CD4-positive, alpha-beta T cell treated with Interleukin-2 at 100 ng/mL for 4 hours (primary cell): ENCODE measurements around the gene DIPK1A.
A peak's percentile ranks its signal among the peaks of the same experiment; 100 is the strongest.

Experiments used
- DNase-seq: peaks from one replicate; pipeline ENCODE4 v3.0.0-alpha.2; 2020; ENCODE audit warnings: low spot score

DIPK1A gene

DNA sequence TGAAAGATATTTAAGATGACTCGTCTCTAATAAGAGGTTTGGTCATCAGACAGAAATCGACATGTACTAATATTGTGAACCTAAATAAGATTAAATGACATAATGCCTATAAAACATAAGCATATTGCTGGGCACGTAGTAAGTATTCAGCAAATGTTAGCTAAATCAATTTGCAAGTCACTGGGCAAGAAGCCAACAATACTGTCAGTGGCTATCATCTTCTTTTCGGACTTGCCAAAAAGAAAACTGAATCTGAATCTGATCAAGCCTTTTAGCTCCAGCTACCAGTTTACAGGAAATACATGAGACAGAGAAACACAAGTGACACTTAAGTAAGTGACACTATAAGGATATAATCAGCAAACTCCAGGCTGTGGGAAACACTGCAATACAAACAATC lies 83.5 kb downstream of the DIPK1A start:
- DNase-seq: peak; percentile 42

DNA sequence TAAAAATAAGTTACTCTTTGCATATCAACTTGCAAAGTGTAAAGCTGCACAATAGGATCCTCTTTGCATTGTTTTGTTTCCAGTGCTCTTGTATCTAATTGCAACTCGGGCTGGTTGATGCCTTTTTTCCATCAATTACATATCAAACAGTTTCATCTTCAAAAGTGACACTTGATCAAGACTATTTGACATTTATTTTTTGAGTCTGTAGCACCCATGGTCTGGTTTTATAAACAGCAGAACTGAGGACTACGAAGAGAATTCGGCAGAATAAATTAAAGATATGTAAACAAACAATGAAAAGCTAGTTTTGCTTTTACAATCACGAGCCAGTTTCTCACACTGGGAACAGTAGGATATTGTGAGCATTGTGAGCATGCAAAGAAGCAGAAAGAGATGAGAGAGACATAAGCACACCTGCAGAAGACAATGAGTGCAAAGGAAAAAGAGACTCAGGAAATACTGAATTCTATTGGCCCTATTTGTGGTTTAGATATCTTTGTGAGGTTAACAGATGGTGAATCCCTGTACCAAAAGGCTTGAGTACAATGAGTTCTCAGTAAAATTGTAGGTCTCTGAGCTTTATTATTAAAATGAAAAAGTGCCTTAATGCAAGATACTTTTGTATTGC lies 84.1 kb downstream of the DIPK1A start:
- no peak for DNase-seq

DNA sequence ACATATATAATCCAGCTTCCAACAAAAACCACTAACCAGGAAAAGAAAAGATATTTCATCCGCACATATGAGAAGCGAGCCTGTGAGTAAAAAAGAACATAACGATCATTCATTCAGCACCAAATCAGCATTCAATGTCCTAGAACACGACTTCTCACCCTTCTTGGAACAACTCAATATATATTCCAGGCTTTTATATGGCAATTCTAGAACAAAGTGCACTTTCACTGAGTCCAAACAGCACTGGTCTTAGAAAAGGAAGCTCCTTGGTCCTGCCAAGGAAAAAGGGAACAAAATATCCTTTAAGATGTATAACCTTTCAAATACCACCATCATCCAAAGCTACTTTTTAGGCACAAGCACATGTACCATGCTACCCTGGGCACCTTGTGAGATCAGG lies 84.9 kb downstream of the DIPK1A start:
- no peak for DNase-seq

DNA sequence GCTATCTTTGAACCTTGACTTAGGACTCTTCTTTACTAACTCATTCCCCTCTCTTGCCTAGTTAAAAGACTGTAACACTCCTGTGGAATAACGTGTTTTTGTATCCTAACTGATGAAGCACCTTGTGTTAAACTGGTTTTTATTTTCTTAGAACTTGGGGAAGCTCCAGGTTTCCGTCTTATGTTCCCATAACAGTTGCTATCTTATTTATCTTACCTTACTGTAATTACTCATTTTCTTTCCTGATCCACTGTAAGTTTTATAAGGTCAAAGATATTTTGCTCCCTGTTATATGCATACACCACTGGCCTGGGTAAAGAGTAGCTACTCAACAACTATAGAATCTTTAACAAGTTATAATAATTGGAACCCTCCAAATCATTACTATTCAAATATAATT lies 86.3 kb downstream of the DIPK1A start:
- no peak for DNase-seq

DNA sequence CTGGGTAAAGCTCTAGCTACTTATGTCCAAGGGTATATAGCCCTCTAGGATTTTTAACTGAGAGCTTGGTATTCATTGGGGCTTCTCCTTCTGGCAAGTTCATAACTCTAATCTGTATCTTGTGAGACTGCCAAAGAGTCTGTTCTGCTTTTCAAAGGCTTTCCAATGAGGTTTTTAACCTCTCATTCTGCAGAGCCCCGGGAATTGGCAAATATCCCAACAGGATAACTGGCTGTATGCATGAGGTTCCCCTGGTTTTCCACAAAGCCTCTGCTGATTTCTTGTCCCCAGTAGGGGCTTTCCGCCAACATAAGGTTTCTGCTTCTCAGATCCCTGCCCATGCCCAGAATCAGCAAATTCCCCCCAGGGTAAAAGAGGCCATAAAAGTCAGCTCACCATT lies 88.5 kb downstream of the DIPK1A start:
- no peak for DNase-seq

DNA sequence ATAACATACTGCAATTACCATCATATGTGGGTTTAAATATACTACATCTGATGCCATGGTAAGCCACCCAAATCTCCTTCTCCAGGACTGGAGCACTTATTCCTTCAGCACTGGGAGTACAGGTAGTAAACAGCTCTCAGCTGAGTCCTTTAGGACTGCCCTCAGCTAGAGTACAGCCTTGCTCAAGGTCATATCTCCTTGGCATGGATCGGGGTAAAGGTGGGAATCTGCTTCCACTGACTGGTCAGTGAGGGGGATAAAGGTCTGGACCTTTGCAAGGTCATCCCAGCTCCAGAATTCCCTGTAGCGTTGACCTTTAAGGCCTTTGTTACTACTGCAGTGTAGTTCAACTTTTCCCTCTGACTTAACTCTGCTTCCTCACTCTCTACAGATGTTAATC lies 90.7 kb downstream of the DIPK1A start:
- DNase-seq: no peak

DNA sequence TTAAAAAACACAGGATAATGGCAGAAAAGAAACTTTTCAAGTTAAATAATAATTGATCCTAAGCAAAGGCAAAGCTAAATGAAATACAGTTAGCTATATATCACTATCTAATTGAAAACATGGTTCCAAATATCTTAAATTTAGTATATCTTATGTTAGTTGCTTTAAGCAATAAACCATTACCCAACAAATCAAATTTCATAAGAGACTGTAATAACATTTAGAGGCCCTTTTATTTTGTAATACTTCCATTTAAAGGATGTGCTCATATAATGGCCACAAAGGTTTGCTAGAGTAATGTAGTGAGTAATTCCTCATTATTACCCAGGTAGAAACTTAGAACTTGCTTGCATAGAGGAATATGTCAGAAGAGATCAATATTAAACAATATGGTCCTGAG lies 97.1 kb downstream of the DIPK1A start:
- no peak for DNase-seq

DNA sequence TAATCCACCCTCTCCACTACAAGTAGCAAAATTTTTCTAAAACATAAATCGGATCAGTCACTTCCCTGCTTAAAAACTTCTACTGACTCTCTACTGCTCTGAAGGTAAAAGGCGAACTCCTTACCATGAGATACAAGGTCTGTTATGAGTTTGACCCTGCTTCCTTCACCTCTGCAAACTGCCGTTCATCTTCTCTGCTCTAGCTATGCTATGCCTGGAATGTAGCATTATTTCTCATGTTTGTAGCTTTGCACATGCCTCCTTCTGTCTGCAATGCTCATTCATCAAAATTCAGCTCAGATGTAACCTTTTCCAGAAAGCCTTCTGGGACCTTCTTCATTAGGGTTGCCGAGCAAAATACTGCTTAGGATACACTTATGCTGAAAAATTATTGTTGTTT lies 98.7 kb downstream of the DIPK1A start:
- no peak for DNase-seq

DNA sequence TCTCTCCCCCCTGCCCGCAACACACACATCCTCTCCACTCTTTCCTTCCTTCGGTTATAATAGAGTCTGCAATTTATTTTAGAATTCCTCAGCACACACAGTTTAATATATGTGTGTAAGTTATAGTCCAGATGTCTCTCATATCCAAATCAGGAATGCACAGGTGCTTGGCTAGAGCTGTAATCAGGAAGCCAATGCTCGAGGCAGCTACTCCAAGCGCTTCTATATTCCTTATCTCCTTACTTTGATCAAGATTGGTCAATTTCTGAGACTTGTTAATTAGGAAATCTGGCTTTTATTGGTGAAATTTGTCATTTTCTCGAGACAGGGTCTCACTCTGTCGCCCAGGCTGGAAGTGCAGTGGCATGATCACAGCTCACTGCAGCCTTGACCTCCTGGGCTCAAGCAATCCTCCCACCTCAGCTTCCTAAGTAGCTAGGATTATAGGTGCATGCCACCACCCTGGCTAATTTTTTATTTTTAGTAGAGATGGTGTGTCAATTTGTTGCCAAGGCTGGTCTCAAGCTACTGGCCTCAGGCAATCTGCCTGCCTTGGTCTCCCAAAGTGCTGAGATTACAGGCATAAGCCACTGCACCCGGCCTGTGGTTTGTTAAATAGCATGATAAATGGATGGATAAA lies 101.7 kb downstream of the DIPK1A start:
- DNase-seq: no peak

DNA sequence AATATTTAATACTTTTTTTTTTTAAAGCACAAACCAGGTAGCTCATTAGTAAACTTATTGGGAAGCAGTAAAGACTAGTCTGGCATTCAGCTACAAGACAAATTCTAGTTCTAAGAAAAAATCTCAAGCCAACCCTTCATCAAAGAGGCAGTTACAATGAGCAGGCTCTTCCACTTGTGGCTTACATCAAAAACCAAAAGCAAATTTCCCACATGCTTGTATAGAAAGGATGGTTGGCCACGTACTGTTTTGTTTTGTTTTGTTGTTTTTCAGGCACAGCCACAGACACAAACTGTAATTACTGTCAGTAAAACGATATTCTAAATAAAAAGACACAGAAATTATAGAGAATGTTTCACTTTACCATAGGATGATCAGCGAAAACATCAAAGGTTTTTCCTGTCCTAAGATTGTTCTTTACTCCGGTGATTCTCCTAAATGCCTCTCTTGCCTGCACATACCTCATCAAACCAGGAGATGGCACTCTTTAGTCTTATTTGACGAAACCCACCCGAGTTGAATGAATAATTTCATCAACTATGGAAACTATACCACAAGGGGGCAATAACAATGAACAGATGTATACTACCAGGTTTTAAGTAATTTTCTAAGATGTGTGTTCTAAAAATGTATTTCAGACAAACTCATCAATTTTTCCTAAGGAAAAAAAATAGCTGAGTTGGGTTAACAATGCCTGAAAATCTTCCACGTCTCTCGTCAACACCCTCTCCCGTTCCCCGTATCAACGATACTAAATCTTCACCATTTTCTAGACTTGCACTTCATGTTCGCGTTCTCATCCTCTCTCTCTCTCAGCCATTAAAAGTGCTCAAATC lies 102.5 kb downstream of the DIPK1A start:
- peak; percentile 88 for DNase-seq

DNA sequence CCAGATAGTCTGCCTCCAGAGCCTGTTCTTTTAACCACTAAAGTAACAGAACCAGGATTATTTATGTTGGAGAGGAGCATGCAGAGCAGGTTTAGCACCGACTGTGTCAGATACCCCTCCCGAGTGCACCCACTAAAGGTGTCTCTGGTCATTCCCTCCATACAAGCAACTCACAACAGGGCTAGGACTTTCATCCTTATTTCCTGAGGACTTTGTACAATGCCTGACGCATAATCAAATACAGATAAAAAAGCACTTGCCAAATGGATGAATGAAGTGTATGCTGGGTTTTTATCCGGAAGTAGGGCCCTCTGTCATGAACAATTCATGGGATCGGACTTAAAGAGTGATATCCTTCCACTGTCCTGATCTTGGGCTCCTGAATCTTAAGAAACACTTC lies 103.4 kb downstream of the DIPK1A start:
- no peak for DNase-seq

DNA sequence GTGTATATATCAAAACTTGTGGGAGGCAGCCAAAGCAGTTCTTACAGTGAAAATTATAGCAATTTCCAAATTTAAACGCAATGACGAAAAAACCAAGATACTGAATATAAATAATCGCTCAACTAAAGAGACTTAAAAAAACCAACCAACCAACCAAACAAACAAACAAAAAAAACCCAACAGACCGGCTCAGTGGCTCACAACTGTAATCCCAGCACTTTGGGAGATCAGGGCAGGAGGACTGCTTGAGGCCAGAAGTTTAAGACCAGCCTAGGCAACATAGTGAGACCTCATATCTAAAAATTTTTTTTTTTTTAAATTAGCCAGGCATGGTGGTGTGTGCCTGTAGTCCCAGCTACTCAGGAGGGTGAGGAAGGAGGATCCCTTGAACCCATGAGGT lies 106.0 kb downstream of the DIPK1A start:
- no peak for DNase-seq

DNA sequence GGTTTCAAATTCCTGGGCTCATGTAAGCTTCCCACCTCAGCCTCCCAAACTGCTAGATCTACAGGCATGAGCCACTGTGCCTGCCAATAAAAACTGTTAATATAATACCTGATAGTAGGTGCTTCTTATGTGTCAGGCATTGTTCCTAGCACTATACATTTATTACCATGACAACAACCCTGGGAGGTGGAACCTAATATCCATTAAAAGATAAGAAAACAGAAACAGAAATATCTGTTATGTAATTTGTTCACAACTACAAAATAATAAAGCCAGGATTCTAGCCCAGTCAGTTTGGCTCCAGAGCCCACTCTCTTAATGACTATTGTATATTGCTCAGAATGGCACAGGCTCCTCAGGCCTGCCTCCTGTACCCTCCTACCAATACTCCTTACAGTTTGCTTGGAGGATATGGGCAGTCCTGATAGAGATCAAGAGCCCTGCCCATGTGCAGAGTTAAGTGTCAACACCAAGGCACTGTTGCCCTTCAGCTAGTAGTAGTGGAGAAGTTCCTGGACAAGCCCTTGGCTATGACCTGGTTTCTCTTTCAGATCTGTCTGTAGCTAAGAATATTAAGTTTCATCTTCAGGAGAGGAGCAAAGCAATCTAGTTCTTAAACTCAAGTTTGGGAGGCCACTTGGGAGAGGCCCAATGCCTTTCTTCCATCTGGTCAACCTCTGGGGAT lies 107.0 kb downstream of the DIPK1A start:
- no peak for DNase-seq

DNA sequence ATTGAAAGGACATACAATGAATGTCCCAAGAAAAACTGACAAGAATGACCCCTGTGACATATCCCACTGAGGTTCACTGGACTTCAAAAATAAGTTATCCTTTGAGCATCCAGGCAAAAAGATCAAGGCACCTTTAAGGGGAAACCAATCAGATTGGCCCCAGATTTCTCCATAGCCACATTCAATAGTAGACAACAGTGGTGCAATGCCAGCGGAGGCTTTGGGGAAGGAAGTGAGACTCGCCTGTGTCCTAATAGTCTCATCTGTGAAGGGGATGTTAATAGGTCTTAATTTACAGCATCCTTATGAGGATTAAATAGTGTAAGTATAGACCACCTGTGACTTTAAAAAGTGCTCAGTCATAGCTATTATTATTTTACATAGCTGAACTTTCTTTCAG lies 108.0 kb downstream of the DIPK1A start:
- no peak for DNase-seq

DNA sequence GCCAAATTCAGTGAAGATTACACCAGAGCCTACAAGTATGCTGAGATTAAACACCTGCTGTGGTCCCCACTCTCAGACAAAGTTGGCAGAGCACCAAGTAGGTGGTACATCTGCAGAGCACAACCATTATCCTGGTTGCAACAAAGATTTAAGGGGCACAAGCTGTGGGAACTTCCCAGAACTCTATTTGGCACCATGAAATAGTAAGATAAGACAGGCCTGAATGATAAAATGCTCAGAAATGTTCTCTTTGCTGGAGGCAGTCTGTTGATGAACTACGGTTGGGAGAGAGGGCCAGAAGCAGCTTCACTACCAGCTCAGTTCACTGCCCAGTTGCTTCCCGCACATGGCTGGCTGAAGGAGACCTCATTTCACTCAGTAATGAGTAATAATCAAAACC lies 109.5 kb downstream of the DIPK1A start:
- no peak for DNase-seq

DNA sequence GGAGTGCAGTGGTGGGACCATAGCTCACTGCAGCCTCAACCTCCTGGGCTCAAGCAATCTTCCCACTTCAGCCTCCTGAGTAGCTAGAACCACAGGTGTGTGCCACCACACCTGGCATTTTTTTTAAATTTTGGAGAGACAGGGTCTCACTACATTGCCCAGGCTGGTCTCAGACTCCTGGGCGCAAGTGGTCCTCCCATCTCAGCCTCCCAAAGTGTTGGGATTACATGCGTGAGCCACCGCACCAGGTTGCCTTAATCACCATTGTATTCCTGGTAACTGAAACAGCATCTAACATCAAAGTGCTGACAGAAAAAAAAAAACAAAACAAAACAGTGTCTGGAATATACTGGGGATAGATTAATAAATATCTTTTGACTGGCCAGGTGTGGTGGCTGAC lies 111.2 kb downstream of the DIPK1A start:
- DNase-seq: no peak

DNA sequence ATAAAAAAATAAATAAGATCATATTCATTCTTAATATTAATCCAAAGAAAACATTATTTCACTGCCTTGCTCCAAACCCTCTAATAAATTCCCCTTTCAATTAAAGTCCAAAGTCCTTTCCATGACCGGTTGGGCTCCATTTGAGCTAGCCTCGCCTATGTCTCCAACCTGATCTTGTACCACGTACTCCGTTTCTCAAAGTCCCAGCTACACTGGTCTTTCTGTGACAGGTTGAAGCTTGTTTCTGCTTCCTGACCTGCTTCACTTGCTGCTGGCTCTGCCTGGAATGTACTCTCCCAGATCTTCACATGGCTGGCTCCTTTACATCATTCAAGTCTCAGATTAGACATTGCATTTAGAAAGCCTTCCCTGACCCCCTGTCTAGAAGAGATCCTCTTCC lies 113.1 kb downstream of the DIPK1A start:
- no peak for DNase-seq

DNA sequence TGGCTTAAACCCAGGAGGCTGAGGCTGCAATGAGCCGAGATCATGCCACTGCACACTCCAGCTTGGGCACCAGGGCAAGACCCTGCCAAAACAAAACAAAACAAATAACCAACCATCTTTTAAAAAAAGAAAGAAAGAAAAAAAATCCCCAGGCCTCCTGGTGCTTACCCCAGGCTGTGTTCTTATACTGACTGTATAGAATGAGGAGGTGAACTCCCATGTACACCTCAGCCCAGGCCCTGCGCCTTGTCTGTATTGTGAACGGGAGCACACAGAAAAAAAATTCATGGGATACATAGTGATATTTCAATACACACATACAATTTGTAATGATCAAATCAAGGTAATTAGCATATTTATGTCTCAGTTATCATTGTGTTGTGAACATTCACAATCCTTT lies 115.4 kb downstream of the DIPK1A start:
- no peak for DNase-seq

DNA sequence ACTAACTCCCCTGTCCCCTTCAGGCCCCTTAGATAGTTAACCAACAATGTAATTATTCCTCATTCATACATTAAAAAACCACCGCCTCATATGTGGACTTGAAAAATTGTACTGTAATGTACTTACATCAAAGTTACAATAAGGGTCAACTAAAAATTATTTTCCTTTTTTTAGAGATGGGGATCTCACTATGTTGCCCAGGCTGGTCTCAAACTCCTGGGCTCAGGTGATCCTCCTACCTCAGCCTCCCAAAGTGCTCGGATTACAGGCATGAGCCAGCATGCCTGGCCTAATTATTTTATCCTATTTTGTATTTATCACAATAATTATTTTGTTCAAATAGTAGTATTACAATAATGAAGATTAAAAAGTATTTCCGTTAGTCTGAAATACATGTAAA lies 116.8 kb downstream of the DIPK1A start:
- no peak for DNase-seq

DNA sequence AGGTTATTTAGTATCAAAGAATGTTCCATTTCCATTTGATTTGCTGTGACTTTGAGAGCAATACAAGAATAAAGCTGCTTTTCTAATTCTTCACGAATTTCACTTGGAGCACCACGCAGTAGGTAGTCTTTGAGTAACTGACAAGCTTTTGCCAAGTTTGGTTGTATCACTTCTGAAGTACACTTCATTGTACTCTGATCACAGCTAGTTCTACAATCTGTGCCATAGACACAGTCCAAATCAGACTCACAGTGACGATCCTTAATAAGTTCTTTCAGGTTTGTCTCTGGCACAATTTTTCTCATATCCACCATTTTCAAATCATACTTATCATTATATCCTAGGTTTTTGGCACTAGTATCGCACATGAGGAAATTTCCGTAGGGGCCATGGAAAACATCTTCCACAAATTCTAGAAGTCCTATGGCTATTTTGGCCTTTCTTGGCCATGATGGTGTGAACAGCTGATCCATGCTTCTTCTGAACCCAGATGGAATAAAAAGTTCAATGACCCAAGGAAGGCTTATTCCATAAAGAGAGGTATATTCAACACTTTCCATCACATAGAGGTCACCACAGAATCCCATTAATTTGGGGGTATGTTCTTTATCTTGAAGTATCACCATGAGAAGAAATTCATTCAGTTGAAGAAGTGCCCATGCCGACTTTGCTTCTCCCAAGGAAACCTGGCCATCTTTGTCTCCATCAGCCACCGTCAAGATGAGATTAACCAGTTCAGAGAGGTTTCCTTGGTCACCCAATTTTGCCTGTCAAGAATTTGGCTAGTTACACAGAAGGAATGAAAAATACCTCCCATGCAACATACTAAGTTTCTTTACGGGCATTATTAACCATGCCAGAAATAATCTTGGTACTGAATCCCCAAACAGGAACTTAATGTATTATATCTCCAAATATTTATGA lies 117.6 kb downstream of the DIPK1A start:
- DNase-seq: no peak

DNA sequence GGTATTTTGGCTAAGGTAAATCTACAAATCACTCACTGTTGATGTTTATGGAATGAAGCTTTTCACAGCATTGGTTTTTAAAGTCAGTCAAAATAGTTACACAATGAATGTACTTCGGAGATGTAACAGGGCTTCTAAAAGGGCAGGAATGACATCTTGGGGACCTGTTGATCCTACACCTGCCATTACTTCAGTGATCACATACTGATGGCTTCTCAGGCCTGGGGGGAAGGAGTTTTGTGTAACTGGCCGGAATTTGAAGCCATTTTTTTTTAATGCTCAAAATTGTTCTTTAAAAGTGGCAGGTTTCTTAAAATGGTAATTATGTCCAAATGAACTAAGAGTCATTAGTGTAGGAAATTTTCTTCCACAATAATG lies 118.2 kb downstream of the DIPK1A start:
- no peak for DNase-seq
